HFF-Myc (cell line): Measurements from ENCODE around the gene FAIM2.

Experiments used
- DNase-seq: peaks from one replicate; pipeline ENCODE4 v3.0.0-alpha.2; 2011; ENCODE audit warnings: low read depth; ENCODE audit errors: extremely low read depth
- H3K4me3 ChIP-seq: replicated peaks from 2 replicates; pipeline ENCODE4 v1.5.1; 2011; ENCODE audit warnings: low read depth, mild to moderate bottlenecking, control low read depth, low read length
- CTCF ChIP-seq: IDR thresholded peaks from 2 replicates; pipeline ENCODE4 v1.5.1; 2012; ENCODE audit warnings: mild to moderate bottlenecking, low read depth, low read length, control low read depth; ENCODE audit errors: missing control alignments

Gene FAIM2

GRCh38 chr12:49854976-49855375 lies 48.7 kb downstream of the FAIM2 start:
- DNase-seq: no peak
- TF ChIP-seq CTCF: no peak
- no peak overlapping the region for H3K4me3 ChIP-seq

GRCh38 chr12:49853671-49854070 lies 50.0 kb downstream of the FAIM2 start:
- no peak for DNase-seq
- H3K4me3 ChIP-seq: no peak overlapping the region
- no peak for TF ChIP-seq CTCF

DNA sequence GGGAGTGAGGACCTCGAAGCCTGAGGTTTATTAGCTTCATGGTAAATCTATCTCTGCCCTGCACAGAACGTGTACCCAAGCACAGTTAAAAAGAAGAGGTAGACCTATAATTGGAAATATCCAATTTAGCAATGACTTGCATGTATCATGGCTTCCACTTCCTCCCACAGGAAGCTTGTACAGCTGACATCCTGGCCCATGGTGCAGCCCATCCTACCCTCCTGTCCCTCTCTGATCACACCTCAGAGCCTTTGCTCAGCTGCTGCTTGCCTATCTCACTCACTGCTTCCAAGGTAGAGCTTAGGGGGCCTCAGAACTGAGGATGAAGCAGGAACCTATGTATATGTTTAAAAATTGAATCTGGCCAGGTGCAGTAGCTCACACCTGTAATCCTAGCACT lies 56.5 kb downstream of the FAIM2 start:
- no peak for TF ChIP-seq CTCF
- DNase-seq: no peak

DNA sequence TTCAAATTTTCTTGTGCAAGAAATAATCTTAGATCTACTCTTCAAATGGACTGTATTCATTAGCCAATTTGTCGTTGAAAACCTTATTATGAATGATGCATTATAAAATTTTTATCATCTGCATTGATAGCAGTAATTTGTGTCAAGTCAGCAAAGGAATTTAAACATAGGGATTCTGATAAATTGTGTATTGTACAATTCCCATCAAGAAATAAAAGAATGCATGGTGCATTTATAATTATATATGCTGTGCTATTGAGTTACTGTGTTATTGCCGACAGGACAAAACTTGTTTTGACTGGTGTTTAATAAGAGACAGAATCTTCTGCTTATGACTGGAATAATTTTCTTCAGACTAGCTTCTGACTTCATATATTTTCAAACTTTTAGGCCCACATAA lies 57.7 kb downstream of the FAIM2 start:
- TF ChIP-seq CTCF: no peak
- no peak overlapping the region for H3K4me3 ChIP-seq
- no peak for DNase-seq

More for the DNA sequence above, 56.5 kb downstream of the FAIM2 start:
- H3K4me3 ChIP-seq: no peak overlapping the region

DNA sequence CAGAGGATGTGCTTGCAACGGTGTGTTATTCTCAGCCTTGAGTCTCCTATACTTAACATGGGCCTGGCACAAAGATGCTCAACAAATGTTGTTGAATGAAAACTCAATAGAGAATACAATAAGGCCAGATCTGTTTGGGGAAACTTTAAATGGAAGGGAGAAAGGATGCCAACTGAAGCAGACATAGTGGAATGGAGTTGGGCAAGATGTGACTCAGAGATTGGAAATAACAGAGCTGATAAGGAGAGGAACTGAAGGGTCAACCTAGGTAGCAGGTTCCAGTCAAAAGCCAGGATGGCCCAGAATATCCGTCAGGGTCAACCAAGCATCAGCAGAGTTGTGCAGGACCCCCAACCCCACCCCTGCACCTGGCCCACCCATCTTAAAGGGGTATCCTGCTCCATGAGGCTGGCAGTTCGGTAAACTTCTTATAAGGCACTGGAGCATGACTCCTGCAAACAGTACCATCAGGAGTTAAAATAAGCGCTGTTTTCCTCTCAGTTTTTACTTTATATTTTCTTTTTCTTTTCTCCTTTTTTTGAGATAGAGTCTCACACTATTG lies 59.7 kb downstream of the FAIM2 start:
- DNase-seq: no peak
- TF ChIP-seq CTCF: no peak
- H3K4me3 ChIP-seq: no peak overlapping the region

DNA sequence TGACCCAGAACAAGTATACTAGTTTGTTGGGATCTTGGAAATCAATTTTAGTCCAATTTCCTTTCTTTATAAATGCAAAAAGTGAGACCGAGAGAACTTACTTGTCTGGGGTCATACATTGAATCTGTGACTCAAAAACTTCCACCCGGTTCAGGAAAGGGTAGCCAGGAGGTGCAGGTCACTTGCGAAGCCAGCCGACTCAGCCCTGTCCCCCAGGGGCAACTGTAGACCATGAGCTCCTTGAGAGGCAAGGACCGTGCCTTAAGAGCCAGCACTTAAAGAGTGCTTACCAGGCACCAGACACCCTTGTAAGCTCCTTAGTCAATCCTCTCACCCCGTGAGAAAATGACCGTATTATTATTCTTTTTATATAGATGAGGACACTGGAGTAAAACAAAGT lies 60.3 kb downstream of the FAIM2 start:
- DNase-seq: no peak
- H3K4me3 ChIP-seq: peak overlapping the region; percentile 90
- no peak for TF ChIP-seq CTCF
